Measurements from ENCODE around the gene FBXL16.

FBXL16 gene

DNA sequence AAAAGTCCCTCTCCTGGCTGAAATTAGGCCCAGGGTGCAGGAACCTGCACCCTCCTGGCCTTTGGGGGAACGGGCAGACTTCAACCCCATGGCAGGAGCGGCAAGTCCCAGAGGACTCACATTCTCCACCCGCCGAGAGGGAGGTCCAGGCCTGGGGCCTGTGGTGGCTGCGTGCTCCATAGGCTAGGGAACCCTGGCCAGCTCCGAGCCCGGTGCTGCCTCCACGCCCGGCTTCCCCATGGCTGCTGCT is 20.5 kb upstream of the FBXL16 start:
- no peak for DNase-seq (ENCODE audit: low read depth)
- H3K4me3 ChIP-seq (ENCODE audit: control insufficient read depth, low read depth, low read length) = no peak overlapping the region
- TF ChIP-seq, protein P1, sequence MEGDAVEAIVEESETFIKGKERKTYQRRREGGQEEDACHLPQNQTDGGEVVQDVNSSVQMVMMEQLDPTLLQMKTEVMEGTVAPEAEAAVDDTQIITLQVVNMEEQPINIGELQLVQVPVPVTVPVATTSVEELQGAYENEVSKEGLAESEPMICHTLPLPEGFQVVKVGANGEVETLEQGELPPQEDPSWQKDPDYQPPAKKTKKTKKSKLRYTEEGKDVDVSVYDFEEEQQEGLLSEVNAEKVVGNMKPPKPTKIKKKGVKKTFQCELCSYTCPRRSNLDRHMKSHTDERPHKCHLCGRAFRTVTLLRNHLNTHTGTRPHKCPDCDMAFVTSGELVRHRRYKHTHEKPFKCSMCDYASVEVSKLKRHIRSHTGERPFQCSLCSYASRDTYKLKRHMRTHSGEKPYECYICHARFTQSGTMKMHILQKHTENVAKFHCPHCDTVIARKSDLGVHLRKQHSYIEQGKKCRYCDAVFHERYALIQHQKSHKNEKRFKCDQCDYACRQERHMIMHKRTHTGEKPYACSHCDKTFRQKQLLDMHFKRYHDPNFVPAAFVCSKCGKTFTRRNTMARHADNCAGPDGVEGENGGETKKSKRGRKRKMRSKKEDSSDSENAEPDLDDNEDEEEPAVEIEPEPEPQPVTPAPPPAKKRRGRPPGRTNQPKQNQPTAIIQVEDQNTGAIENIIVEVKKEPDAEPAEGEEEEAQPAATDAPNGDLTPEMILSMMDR (IDR thresholded peaks at IDR 0.05; ENCODE audit: control insufficient read depth, insufficient read depth, low read depth, low read length, missing control alignments) = no peak

DNA sequence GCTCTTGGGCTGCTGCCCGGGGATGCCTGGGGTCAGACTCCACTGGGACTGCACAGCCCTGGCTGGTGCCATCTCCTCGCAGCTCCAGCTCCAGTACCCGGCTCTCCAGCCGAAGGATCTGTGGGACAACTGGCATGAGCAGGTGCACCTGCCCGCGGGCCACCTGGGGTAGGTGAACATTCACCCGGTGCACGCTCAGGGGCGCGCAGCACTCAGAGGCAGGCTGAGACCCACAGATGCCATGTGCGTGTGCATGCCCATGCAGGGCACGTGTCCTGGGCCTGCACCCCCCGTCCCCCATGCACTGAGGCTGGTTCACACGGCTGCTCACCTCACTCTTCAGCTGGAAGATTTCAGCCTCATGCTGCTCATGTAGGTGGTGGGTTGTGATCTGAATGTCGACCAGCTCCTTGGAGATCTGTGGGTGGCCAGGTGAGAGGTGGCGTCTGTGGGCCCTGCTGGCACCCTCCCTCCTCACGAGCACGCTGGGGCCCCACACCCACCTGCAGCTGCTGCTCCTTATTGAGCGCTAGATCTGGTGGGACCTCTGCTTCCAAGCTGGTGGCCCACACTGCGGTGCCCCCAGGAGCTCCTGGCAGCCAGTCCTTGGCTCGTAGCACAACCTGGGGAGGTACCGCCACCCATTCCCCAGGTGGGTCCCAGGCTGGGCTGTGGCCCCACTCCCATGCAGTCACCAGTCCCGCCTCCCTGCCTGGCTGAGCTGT is 20.0 kb upstream of the FBXL16 start:
- H3K4me3 ChIP-seq (ENCODE audit: control insufficient read depth, low read depth, low read length) = no peak overlapping the region
- TF ChIP-seq, protein P1 (IDR thresholded peaks at IDR 0.05; ENCODE audit: control insufficient read depth, insufficient read depth, low read depth, low read length, missing control alignments) = no peak
- no peak for DNase-seq (ENCODE audit: low read depth)

DNA sequence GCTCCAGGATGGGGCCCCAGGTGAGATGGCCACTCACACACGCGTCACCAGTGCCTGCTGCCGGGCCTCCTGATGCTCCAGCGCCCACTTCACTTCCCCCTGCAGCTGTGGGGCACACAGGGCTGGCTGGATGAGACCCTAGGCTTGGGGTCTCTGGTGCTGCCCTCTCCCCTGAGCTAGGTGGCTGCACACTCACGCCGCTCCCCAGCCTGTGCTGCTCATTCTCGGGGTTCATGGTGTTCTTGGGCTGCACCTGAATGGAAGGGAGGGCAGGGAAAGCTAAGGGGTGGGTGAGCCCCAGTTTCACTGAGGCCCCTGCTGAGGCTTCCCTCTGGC is 19.4 kb upstream of the FBXL16 start:
- no peak for DNase-seq (ENCODE audit: low read depth)
- TF ChIP-seq, protein P1 (IDR thresholded peaks at IDR 0.05; ENCODE audit: control insufficient read depth, insufficient read depth, low read depth, low read length, missing control alignments) = no peak
- no peak overlapping the region for H3K4me3 ChIP-seq (ENCODE audit: control insufficient read depth, low read depth, low read length)

DNA sequence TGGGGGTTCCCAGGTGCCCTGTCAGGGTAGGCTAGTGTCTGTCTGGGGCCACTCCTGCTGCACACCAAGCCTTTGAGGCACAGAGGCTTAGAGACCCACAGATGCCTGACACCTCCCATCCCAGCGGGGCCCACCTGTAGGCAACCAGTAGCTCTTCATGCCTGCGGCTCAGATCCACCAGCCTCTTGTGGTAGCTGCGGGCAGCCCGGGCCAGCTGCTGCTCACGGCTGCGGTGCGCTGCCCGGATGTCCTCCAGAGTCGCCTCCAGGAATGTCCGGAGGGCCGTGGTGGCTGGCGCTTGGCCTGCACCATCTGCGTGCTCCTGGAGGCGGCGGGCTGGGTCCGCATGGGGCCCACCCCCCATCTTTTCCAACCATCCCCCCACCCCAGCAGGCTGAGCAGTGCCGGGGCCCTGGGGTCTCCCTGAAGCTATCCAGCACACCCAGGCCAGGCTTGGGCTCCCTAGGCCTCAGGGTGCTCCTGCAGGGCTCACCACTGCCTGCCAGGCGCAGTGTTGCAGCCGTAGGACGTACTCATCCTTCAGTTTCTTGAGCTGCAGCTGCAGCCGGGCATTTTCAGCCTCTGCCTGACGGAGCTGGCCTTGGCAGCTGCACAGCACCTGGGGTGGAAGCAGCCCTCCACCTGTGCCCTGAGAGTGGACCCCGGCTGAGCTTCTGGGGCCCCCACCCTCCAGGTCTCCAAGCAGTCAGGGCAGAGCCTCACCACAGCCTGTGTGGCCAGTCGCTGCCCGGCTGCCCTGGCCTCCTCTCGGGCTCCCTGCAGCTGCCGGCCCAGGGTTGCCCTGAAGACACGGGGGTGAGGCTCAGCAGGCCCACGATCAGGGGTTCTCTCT is 18.8 kb upstream of the FBXL16 start:
- no peak for DNase-seq (ENCODE audit: low read depth)
- TF ChIP-seq, protein P1 (IDR thresholded peaks at IDR 0.05; ENCODE audit: control insufficient read depth, insufficient read depth, low read depth, low read length, missing control alignments) = no peak
- H3K4me3 ChIP-seq (ENCODE audit: control insufficient read depth, low read depth, low read length) = no peak overlapping the region

DNA sequence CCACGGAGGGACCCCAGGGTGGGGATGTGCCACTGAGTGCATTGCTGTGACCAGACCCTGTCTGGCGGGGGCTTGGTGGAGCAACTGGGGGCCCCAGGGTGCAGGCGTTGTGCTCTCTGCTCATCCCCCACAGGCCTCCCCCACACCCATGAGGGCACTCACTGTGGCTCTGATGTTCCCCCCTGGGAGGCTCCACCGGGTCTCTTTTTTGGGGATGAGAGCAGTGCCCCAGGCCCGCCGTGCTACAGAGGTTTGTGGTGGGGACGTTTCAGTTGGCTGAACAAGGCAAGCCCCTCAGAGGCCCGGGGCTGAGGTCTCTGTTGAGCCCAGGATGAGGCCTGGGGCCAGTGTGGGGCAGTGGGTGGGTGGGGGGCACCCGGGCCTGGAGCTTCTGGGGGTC is 18.1 kb upstream of the FBXL16 start:
- H3K4me3 ChIP-seq (ENCODE audit: control insufficient read depth, low read depth, low read length) = no peak overlapping the region
- TF ChIP-seq, protein P1 (IDR thresholded peaks at IDR 0.05; ENCODE audit: control insufficient read depth, insufficient read depth, low read depth, low read length, missing control alignments) = no peak

DNA sequence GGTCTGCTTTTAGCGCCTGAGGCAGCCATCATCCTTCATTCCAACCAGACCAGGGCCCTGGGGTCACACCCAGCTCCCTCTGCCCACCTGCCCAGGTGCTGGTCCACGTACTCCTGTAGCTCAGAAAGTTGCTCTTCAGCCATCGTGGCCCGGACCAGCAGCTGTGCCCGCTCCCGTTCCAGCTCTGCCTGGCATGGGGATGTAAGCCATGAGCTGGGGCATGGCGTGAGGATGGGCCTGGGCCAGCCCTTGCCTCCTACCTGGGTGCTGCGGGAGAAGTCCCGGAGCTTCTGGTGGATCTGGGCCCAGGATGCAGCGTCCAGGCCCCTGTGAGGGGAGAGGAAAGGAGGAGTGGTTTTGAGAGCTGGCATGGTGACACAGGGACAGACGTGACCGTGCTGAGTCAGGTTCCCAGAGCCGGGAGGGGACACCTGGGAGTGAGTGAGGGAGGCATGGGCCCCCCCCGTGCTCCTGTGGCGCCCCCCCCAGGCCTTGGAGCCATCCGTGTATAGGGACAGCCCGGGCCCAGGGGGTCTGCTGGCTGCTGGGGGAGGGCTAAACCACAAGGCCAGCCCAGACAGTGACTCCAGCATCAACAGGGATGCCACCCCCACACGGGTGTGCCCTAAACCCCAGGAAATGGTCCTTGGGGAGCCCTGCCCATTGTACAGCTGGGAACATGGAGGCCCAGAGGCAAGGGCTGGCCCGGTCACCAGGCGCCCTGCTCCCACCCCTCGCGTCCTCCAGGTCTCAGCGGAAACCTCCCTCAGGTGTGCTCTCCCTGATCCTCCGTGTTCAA is 17.4 kb upstream of the FBXL16 start:
- H3K4me3 ChIP-seq (ENCODE audit: control insufficient read depth, low read depth, low read length) = no peak overlapping the region
- no peak for DNase-seq (ENCODE audit: low read depth)
- TF ChIP-seq, protein P1 (IDR thresholded peaks at IDR 0.05; ENCODE audit: control insufficient read depth, insufficient read depth, low read depth, low read length, missing control alignments) = no peak

More for the DNA sequence above, 18.1 kb upstream of the FBXL16 start:
- DNase-seq (ENCODE audit: low read depth) = no peak

Measured in AG09309 (cell line).